Measurements from ENCODE around the gene TPRN.

Gene TPRN

DNA sequence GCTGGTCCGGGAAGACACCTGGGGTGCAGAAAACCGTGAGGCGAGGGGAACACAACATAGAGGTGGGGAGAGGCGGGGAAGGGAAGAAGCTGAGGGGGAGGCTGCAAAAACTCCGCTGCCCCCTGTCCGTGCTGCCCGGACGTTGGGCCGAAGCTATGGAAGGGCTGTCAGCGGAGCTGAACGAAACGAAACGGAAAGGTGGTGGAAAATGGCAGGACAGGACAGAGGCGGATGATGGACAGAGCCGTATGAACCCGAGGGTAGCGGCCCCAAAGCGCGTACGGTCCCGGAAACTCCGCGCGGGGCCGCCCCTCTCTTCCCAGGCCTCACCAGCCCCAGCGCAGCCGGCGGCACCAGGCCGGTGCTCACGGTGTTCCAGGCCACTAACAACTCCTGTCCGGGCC lies 12.5 kb downstream of the TPRN start:
- no peak for DNase-seq

DNA sequence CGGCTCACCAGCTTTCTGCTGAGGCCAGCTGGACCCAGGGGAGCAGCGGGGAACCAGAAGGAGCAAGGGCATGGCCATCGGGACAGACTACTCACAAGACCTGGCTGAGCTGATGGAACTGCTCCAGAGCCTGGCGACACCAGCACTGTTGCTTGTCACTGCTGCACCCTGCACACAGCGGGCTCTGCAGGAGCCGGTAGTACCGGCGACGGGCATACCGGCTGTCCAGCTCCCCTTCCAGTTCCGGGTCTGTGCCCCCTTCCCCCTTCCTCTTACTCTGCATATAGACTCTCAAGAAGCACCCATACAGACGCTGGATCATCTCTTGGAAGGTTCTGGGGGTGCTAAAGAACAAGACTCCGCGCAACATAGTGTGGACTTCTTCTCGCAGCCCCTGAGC lies 13.2 kb downstream of the TPRN start:
- no peak for DNase-seq

DNA sequence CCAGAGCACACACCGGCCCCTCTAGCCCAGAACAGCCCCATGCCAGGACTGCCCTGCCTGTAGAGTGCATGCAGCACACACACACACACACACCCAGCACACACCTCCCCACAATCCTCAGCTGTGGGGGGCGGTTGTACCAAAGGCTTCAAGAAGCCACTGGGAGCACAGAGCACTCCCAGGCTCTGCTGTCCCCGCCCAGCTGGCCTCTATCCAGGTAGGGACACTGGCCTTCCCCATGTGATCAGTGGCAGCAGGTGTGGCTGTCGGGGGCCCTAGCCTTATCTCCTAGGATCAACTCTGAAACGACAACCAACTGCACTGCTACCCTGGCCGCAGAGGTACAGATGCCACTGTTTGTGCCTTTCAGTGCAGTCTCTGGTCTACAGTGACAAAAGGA lies 14.2 kb downstream of the TPRN start:
- DNase-seq, result no peak

DNA sequence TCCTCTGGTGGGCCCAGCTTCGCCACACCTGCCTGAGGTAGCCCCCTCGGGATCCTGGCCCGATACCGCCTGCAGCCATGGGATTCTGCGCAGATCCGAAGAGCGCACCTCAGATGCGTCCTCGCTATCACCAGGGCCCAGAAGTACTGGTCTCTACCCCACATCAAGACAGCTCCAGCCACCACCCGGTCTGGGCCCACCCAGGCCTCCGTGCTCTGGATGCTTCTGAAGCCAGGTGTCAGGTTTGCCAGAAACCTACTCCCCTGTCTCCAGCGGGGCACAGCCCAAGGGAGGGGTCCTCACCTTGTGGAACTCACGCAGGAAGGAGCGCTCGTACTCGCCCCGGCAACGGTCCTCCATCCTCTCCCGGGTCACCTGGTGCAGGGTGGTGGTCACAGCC lies 14.6 kb downstream of the TPRN start:
- no peak for DNase-seq

DNA sequence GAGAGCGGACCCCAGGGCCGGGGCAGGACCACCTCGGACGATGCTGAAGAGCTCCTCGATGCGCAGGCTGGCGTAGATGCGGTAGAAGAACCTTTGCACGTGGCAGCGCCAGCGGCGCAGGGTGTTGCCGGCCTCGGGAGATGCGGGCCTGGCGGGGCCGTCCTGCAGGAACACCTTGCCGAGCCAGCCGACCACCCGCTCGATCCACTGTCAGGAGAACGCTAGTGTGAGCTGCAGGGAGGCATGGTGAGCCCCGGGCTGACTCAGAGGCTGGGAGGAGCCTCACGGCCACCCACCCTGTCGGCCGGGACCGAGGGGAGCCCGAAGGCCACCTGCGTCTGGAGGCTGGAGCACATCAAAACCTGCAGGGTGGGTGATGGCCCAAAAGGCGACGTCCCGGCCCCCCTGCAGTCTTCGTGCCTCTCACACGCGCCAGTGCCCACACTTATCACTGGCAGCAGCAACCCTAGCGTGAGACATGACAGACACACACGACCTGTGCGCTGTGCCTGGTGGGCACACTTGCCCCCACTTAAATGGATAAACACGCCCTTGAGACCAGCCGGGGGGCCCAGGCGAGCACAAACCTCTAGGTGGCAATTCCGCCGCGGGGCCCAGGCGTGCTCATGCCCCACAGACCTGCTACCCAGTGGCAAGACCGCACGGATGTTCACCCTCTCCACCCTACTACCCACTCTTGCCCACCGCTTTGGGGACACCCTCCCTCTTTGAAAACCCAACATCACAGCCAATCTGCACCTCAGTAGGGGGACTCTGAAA lies 15.5 kb downstream of the TPRN start:
- no peak for DNase-seq

DNA sequence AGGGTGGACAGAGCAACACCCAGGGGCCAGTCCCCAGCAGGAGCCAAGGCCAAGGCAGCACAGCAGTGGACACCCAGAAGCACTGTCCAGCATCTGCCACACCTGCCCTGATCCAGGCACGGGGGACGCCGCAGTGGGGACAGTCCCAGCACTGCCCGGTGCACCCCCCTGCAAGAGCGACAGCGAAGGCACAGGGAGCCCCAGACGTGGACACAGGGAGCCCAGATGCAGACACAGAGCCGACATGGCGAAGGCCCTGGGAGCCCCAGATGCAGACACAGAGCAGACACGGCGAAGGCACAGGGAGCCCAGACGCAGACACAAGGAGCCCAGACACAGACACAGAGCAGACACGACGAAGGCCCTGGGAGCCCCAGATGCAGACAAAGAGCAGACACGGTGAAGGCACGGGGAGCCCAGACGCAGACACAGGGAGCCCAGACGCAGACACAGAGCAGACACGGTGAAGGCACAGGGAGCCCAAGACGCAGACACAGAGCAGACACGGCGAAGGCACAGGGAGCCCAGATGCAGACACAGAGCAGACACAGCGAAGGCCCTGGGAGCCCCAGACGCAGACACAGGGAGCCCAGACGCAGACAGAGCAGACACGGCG lies 16.5 kb downstream of the TPRN start:
- DNase-seq, result no peak

DNA sequence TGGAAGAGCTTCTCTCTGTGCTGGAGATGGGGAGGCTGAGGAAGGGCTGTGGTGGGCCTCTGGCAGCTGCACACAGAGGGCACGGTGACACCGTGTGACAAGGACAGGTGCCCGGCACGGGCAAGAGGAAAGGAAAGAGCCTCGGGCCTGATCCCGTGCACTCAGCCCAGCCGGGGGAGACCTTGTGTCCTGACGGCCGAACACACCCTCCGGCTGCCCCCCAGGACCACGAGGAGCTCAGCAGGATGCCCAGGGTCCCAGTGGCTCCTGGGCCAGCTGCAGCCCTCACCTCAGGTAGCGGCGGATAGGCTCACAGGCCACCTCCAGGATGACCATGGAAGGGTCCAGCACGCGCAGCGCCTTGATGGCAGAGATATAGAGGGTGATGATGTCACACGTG lies 17.7 kb downstream of the TPRN start:
- no peak for DNase-seq

DNA sequence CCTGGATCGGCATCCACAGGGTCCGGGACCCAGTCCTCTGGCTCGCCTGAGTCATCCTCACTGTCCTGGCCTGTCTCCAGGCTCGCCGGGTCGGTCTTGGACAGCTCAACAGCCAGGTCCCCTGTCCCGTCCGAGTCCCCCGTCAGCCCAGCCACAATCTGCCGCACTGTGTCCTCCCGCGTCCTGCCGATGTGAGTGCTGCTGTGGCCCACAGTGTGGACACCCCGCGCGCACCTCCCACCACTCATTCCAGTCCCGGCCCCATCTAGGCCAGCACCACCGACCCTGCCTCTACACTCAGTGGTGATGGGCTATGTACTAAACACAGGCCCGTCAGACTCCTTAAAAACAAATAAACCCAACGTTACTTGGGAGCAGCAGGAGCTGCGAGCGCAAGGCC lies 18.9 kb downstream of the TPRN start:
- DNase-seq, result no peak

DNA sequence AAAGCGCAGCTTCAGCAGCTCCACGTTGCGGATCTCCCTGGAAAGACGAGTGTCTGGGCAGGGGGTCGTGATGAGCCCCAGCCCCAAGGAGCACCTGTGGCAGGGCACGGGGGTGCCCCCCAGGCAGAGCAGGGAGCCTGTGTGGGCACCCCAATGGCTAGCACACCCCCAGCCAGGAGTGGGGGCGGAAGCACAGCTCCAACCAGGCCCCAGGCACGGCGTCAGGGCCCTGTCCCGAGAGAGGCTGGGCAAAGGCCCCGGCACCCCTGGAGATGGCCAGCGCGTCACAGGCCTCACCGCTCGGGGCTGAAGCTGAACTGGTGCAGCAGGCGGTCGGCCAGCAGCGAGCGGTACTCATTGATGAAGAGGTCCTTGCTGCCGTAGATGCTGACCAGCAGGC lies 20.1 kb downstream of the TPRN start:
- no peak for DNase-seq

DNA sequence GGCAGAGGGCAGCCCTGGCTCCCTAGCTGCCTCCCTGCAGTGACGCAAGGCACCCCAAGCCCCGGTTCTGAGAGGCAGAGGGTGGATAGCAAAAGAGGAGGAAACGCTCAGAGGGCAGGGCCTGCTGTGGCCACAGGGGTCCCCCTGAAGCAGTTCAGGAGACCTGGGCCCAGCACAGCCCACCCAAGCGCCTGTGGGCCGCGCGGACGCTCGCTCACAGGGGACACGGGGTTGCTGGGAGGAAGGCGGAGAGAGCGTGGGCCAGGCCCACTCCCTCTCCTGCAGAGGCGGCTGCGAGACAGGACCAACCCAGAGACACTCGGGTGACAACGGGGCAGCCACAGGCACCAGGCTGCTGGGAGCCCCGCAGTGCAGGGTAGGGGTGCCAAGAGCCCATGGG lies 20.8 kb downstream of the TPRN start:
- DNase-seq, result no peak

DNA sequence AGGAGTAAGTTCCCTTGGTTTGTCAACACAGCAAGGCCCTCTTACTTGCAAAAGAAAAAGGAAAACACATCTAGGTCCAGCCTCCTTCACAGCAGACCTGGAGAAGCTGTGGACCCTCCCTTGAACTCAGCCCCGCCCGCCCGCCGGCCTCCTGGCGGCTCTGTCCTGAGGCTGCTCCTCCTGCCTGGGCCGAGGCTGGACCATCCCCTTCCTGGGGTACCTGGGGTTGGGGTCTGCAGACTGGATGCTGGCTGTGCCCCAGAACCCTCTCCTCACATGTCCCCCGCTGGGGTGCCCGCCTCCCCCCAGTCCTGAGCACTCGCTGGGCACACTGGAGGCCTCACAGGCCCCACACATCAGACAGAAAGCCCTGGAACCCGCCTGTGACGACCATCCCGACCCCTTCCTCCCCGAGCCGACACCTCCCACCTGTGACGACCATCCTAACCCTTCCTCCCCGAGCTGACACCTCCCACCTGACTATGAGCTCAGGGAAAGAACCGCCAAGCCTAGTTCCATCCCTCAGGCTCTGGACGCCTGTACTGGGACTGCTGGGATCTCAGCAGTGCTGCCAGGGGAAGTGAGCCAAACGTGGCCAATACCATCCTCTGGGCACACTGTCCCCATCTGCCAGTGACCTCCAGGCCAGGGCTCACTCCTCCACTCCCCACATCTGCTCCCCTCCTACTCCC lies 21.5 kb downstream of the TPRN start:
- no peak for DNase-seq

DNA sequence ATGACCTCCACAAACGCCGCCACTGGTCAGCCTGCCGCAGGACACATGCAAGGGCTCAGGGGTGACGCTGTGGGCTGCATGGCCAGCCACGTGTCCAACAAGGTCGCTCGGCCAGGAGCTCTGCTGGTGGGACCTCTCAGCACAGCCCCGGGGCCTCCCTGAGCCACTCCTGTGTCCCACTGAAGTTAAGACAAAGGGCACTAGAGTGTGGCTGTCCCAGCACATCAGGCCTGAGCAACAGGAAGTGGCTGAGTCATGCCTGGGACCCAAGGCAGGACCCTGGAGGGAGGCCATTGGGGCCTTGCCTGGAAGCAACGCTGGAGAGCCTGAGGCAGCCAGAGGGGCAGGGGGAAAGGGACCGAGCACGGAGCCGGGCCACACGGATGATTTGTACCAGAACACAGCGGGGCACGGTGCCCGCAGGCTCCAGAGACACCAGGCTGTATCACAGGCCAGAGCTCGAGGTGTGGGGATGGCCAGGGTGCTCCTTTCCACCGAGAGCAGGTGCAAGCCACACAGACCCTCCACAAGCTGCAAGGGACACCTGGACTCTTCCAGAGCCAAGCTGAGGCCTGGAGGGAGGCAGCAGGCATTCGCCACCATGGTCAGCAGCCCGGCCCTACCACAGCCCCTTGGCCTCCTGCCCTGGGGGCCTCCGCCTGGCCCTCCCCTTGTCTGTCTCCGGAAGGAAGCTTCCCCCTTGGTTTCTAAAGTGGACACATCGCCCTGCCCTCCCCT lies 22.2 kb downstream of the TPRN start:
- no peak for DNase-seq

DNA sequence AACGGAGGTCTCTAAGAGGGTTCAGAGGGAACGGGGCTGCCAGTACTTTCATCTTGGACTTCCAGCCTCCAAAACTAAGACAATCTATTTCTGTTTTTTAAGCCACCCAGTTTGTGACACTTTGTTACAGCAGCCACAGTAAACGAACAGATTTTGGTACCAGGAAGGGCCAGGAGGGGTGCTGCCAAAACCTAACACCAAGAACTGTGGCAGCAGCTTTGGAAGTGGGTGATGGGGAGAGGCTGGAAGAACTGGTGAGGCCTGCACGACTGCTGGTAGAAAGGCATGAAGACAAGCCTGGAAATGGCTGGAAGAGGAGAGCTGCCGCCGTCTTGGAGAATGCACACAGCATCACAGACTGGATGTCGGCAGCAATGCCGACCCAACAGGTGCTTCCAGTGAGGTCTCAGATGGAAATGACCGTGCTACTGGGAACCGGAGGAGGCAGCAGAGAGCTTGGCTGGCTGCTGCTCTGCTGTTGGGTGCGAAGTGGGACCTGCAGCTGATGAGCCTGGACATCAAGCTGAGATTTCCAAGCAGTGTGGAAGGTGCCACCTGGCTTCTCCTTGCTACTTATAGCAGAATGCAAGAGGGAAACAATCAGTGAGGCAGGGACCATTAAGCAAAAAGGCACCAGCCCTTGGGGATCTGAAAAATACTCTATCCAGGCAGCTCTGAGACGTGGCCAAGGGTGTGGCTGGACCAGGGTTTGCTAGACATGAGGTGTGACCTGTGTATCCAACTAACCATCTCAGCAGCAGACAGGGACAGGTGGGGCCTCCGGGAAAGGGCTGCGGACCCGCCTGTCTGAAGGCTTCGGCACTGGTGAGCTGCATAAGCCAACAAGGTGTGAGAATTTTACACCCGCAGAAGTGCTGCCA lies 24.0 kb downstream of the TPRN start:
- no peak for DNase-seq

DNA sequence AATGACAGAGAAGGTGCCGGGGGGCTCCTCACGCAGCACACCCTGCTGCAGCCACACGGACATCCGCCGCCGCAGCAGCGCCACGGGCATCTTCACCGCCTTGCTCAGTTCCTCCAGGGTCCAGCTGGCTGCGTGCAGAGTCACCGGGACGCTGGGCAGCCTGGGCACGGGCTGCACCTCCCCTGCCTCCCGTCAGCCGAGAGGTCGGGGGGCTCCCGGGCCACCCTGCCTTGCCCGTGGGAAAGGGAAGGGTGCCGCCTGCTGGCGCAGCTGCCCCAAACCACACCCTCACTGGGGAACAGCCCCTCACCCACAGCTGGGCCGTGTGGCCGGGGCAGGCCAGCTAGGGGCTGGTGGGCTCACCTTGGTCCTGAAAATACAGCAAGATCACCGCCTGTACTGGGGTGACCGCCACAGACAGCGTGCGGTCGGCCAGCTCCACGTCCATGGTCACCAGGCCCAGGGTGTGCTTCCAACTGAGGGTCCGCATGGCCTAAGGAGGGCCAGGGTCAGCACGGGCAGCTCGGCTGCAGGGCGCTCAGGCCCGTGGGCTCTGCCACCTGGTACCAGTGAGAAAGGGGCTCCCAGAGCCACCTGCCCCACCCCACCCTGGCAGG lies 25.1 kb downstream of the TPRN start:
- no peak for DNase-seq

DNA sequence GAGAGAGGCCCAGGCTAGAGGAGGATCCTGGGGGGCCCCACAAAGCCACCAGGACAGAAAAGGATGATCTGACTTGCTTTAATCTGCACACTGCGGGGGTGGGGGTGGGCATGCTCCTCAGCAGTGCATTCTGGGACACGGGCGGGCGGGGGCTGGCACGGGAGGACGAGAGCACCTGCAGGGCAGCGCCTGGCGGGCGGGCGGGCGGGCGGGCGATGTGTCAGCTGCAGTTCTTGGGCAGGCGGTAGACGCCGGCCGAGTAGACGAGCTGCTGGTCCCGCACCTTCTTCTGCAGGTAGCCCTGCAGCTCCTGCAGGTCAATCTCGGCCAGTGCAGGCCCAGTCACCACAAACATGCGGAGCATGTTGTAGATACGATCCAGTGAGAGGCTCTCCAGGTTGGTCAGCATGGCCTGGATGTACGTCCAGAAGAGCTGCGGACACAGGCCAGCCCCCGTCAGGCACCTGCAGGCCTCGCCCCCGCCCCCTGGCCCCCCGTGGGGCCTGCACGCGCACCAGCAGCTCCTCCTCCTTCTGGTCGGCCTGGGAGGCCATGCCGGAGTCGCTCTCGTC lies 25.7 kb downstream of the TPRN start:
- DNase-seq, result no peak

DNA sequence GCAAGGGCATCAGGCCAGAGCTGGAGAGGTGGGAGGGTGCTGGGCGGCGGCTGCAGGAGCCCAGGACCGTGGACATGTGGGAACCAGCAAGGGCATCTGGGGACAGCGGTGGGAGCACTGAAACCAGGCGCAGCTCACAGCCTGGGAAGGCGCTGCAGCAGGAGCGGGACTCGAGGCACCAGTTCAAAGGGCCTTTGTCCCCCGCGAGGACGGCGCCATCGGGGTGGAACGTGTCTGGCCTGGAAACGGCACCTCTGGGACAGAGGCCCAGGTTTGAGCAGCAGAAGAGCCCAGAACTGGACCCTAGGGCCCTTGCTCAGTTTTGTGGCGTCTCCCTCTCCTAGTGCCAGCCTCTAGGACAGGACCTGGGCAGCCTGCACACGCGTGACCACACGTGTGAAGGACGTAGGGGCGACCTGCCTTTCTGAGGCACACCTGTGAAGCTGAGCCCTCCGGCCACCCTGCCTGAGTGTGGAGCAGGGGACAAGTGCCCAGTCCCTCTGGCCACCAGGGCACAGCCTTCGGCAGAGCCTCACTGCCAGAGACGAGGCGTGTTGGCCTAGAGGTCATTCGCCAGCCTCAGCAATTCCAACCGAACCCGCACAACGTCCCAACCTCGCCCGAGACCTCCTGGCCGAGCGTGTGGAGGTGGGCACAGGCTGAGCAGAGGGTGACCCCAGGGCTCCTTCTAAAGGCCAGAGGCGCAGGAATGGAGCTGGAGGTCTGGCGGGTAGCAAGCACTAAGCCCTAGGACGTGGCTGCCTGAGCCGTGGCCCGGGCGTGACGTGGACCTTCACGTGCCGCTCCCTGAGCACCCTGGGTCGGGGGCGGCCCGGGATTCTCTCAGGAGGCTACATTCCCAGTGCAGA lies 26.5 kb downstream of the TPRN start:
- no peak for DNase-seq

DNA sequence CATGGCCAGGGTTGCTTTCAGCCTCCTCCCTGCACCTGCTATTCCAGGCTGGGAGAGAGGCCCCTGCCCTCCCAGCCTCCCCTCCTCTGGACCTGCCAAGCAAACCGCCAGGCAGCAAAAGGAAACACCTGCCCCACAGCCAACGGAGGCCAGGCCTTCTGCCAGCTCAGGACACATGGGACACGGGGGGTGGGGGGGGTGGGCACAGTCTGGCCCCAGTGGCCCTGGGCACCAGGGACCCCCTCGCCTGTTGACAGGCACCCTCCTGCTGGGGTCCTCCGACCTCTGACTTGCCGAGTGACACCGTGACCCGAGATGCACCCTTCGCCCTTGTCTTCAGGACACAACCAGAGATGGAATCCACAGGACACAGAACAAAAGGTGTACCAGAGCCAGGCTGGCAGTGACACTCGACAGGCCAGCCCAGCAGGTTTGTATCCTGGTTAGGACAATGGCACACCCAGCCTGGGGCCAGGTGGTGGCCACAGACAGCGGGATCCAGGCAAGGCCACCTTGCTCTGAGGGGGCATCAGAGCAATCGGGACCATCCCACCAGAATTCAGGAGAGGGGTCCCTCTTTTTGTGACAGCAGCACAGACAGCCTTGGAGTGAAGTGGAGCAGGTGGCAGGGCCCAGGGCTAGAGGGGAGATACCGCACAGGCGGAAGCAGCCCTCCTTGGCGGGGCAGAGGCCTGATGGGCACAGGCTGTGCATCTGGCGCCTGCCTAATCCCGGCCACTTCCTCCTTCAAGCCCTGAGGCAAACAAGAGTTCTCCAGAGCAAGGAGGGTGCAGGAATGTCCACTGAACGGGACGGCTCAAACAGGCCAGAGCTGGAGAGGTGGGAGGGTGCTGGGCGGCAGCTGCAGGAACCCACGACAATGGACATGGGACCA lies 27.4 kb downstream of the TPRN start:
- DNase-seq, result no peak

DNA sequence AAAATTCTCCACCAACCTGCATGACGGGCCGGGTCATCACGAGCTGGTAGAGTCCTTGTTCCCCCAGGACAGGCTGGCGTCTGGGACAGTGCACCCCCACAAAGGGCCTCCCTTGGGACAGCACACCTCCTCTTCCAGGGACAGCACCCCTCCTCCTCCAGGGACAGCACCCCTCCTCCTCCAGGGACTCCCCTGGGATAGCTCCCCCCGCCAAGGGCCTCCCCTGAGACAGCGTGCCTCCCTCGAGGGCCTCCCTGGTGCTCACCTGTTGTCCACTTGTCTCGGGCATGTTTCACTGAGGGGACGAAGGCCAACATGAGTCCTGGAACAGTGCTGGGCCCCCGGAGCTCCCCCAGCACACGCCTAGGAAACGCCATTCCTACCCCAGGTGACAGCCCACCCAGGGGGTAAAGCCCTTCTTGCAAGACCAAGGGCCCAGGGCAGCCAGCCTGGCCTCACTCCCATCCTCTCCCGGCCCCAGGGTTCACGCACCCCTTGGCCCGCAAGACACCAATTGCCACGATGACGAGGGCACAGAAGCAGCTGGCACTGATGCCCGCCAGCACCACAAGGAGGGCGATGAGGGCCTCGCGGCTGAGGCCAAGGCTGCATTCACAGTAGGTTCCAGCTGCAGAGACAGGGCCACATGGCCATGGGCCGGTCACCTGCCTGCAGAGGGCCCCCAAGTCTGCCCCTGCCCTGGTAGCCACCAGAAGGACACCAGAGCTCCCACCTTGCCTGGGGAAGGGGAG lies 29.2 kb downstream of the TPRN start:
- DNase-seq, result no peak

Measured in stimulated activated CD4-positive, alpha-beta T cell treated with anti-CD3 and anti-CD28 coated beads, Interleukin-12 subunit alpha, Interleukin-12 subunit beta, amount 100 ng/mL, for 4 hours (primary cell).